HL-60/S4 treated with phorbol 12-myristate 13-acetate at 8.2 ng/mL for 4 days and 3 days (cell line): Measurements from ENCODE around the gene SPC25.

Experiments
- in situ Hi-C: fragments of 300-500 bp; cut with MboI; formaldehyde crosslinking; loops from 2 replicates; pipeline ENCODE4 v1.15.0; 2022; ENCODE audit warnings: low sequenced_read_pairs

Gene SPC25

GRCh38 chr2:168849610-168850009 is 40.6 kb downstream of the SPC25 start:
- in situ Hi-C loops: no loop called here

- in situ Hi-C loops: no loop called here
Measured at GRCh38 chr2:168848225-168848624, 42.0 kb downstream of the SPC25 start.

GRCh38 chr2:168843253-168843652 is 47.0 kb downstream of the SPC25 start:
- in situ Hi-C loops: no loop called here

GRCh38 chr2:168841445-168841844 is 48.8 kb downstream of the SPC25 start:
- in situ Hi-C loops: no loop called here

GRCh38 chr2:168835969-168836368 is 54.3 kb downstream of the SPC25 start:
- in situ Hi-C loops: no loop called here

- in situ Hi-C loops: no loop called here
Measured at GRCh38 chr2:168831662-168832061, 58.6 kb downstream of the SPC25 start.

GRCh38 chr2:168830958-168831357 is 59.3 kb downstream of the SPC25 start:
- in situ Hi-C loops: no loop called here

GRCh38 chr2:168825126-168825525 is 65.1 kb downstream of the SPC25 start:
- in situ Hi-C loops: no loop called here

- in situ Hi-C loops: no loop called here
Measured at GRCh38 chr2:168821992-168822391, 68.2 kb downstream of the SPC25 start.

- in situ Hi-C loops: no loop called here
Measured at GRCh38 chr2:168821577-168821976, 68.7 kb downstream of the SPC25 start.
